ENCODE measurements around the gene RARRES1.

GRCh38 chr3:158680861-158681260 lies 51.4 kb downstream of the RARRES1 start:
- TF ChIP-seq CTCF (IDR thresholded peaks at IDR 0.05 in 8 of 11, conservative IDR thresholded peaks at IDR 0.05 in 3 of 11) (no peak), POLR2A (IDR thresholded peaks at IDR 0.05) (no peak)
